OCI-M1 (cell line): Measurements from ENCODE around the gene CBR1.
A peak's percentile ranks its signal among the peaks of the same experiment; 100 is the strongest.
"Not testable (repeated sequence)": the region's sequence is repeated elsewhere in the genome, so short reads cannot be mapped to it uniquely, and the experiment has no call there.

Source experiments
- DNase-seq: peaks from one replicate; lab custom pipeline; 2025; lab: John Stamatoyannopoulos, UW

The CBR1 gene

GRCh38 chr21:36048357-36048756, 21.5 kb upstream of the CBR1 start:
- no peak for DNase-seq

- DNase-seq: no peak
Observed at GRCh38 chr21:36052860-36053714, 16.7 kb upstream of the CBR1 start.

GRCh38 chr21:36053715-36054062, 16.1 kb upstream of the CBR1 start:
- DNase-seq: no peak

GRCh38 chr21:36055551-36055950, 14.3 kb upstream of the CBR1 start:
- no peak for DNase-seq

- DNase-seq: no peak
Observed at GRCh38 chr21:36059823-36060158, 10.0 kb upstream of the CBR1 start.

- DNase-seq: peak; percentile 99
Observed at GRCh38 chr21:36060159-36060921, 9.5 kb upstream of the CBR1 start, which contains the start of gene SETD4. TSS of gene SETD4 (minus strand) at chr21:36060526. CDS start at chr21:36058888, 1,638 bp downstream.

- no peak for DNase-seq
Observed at GRCh38 chr21:36061445-36061844, 8.4 kb upstream of the CBR1 start.

GRCh38 chr21:36063375-36064084, 6.3 kb upstream of the CBR1 start:
- DNase-seq: no peak

- DNase-seq: no peak
Observed at GRCh38 chr21:36064085-36064460, 5.8 kb upstream of the CBR1 start.

GRCh38 chr21:36065497-36066036, 4.3 kb upstream of the CBR1 start:
- DNase-seq: peak; percentile 81

- DNase-seq: peak; percentile 31
Observed at GRCh38 chr21:36068748-36069398, 951 bp upstream of the CBR1 start.

- DNase-seq: no peak
Observed at GRCh38 chr21:36070999-36071398, 1.2 kb downstream of the CBR1 start.

- DNase-seq: no peak
Observed at GRCh38 chr21:36072453-36073162, 2.8 kb downstream of the CBR1 start.

- no peak for DNase-seq
Observed at GRCh38 chr21:36073181-36073580, 3.4 kb downstream of the CBR1 start.

- DNase-seq: not testable (repeated sequence)
Observed at GRCh38 chr21:36073911-36074310, 4.1 kb downstream of the CBR1 start.

- no peak for DNase-seq
Observed at GRCh38 chr21:36075171-36075570, 5.3 kb downstream of the CBR1 start.

GRCh38 chr21:36075953-36076352, 6.1 kb downstream of the CBR1 start:
- DNase-seq: no peak

- peak; percentile 86 for DNase-seq
Observed at GRCh38 chr21:36076878-36077655, 7.2 kb downstream of the CBR1 start.

GRCh38 chr21:36077758-36078157, 7.9 kb downstream of the CBR1 start:
- DNase-seq: no peak

- peak; percentile 98 for DNase-seq
Observed at GRCh38 chr21:36079010-36079649, 9.3 kb downstream of the CBR1 start.
